Breast epithelium (tissue), 3 donors: ENCODE measurements around the gene MYPOP.

ENCODE experiments used
- POLR2A ChIP-seq: fragments of 450-650 bp; IDR thresholded peaks from one replicate; pipeline ENCODE4 v1.6.1; 2016; ENCODE audit warnings: antibody characterized with exemption, mild to moderate bottlenecking, moderate library complexity
- TF ChIP-seq, protein P1 (sequence below), 3 donors: fragments of 450-650 bp; IDR thresholded peaks; one replicate each; pipeline ENCODE4 v1.5.1; 2016 to 2017; ENCODE audit warnings: antibody characterized with exemption in 3 of 3, mild to moderate bottlenecking in 3 of 3, moderate library complexity in 3 of 3

DNA sequence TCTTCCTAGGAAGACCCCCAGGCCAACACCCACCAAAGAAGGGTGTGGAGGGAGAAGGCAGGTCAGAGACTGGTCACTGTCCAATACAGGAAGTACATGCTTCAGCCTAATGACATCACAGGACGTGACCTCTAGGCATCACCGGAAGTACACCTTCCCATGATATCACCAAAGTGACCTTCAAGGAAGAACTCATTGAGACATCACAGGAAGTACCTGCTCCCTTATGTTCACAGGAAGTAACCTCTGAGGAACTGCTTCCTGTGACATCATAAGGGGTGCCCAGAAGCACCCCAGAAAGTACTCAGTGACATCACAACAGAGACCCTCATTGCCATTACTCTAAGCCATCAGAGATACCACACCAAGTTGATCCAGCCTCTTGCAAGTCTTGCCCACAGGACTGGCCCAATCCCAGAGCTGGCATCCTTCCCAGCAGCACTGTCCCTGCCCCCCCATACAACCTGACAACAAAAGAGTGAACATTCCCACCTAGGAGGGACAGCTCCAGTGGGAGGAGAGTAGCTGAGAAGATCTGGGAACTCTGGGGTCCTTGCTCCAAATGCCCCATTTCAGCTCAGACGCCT, 36.4 kb upstream of the MYPOP start:
- TF ChIP-seq, protein P1, sequence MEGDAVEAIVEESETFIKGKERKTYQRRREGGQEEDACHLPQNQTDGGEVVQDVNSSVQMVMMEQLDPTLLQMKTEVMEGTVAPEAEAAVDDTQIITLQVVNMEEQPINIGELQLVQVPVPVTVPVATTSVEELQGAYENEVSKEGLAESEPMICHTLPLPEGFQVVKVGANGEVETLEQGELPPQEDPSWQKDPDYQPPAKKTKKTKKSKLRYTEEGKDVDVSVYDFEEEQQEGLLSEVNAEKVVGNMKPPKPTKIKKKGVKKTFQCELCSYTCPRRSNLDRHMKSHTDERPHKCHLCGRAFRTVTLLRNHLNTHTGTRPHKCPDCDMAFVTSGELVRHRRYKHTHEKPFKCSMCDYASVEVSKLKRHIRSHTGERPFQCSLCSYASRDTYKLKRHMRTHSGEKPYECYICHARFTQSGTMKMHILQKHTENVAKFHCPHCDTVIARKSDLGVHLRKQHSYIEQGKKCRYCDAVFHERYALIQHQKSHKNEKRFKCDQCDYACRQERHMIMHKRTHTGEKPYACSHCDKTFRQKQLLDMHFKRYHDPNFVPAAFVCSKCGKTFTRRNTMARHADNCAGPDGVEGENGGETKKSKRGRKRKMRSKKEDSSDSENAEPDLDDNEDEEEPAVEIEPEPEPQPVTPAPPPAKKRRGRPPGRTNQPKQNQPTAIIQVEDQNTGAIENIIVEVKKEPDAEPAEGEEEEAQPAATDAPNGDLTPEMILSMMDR (IDR thresholded peaks at IDR 0.05), result no peak
- TF ChIP-seq POLR2A, result no peak
